Measurements from ENCODE around the gene TMEM165. TPM values are rescaled to one million over a fixed set of nuclear protein-coding genes. Genes with fewer than 3 reads are reported as not detected.
"Not testable (repeated sequence)": the region's sequence is repeated elsewhere in the genome, so short reads cannot be mapped to it uniquely, and the experiment has no call there.

TMEM165 gene
- total and polyA plus RNA-seq, 2 donors (not counting 1 experiment from before 2014, with no cell fraction given): 26.3 to 110 TPM

DNA sequence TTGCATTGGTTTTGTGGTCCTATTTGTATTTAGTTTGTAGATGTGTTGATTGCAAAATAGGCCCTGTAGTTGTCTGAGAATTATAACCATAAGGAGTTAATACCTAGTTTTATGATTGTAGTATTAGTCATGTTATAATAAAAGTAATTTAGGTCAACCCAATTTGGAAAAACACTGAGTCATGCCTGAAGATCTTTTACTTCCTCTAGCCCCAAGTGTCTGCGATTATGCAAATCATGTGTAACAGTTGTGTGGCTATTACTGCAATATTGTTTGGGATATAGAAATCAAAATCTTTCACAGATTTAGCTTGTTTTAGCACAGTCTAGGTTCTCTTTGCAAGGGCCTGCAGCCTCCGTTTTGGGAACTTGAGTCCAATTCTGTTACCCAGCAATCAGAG is 37.1 kb upstream of the TMEM165 start:
- Histone ChIP-seq H3K79me2 (ENCODE audit: control insufficient read depth, insufficient read depth, low read length) (no peaks in the 10 kb centered on the region), H3K9me3 (ENCODE audit: control extremely low read depth in 1 of 3, control insufficient read depth in 2 of 3, insufficient read depth in 1 of 3, low read length in 2 of 3) (no peaks in the 10 kb centered on the region), H2AFZ (ENCODE audit: insufficient read depth, low read depth, low read length, poor library complexity, severe bottlenecking) (no peak overlapping the region), H3K9ac (ENCODE audit: low read length) (no peak overlapping the region), H3K27me3 (replicated peaks in 1 of 4; ENCODE audit: control extremely low read depth in 1 of 4, control insufficient read depth in 3 of 4, insufficient read depth in 4 of 4, low read length in 3 of 4) (no peaks in the 10 kb centered on the region), H3K4me2 (replicated peaks; ENCODE audit: low read depth, low read length, poor library complexity, severe bottlenecking) (peak overlapping the region; percentile 32), H3K27ac (ENCODE audit: low read length in 2 of 2) (no peak overlapping the region), H4K20me1 (ENCODE audit: control insufficient read depth, insufficient read depth, low read length, poor library complexity, severe bottlenecking) (no peaks in the 10 kb centered on the region), H3K4me1 (ENCODE audit: control insufficient read depth in 2 of 2, insufficient read depth in 2 of 2, low read length in 2 of 2) (peaks cover 5 to 8% of the 10 kb centered on the region in 2 donors), H3K36me3 (replicated peaks in 1 of 2; ENCODE audit: control extremely low read depth in 1 of 2, control insufficient read depth in 1 of 2, extremely low read depth in 1 of 2, insufficient read depth in 2 of 2, low read length in 1 of 2) (no peaks in the 10 kb centered on the region), H3K4me3 (ENCODE audit: control extremely low read depth in 1 of 5, extremely low read depth in 1 of 5, insufficient read depth in 1 of 5, low read depth in 2 of 5, low read length in 4 of 5) (no peak overlapping the region)
- TF ChIP-seq, protein P1, sequence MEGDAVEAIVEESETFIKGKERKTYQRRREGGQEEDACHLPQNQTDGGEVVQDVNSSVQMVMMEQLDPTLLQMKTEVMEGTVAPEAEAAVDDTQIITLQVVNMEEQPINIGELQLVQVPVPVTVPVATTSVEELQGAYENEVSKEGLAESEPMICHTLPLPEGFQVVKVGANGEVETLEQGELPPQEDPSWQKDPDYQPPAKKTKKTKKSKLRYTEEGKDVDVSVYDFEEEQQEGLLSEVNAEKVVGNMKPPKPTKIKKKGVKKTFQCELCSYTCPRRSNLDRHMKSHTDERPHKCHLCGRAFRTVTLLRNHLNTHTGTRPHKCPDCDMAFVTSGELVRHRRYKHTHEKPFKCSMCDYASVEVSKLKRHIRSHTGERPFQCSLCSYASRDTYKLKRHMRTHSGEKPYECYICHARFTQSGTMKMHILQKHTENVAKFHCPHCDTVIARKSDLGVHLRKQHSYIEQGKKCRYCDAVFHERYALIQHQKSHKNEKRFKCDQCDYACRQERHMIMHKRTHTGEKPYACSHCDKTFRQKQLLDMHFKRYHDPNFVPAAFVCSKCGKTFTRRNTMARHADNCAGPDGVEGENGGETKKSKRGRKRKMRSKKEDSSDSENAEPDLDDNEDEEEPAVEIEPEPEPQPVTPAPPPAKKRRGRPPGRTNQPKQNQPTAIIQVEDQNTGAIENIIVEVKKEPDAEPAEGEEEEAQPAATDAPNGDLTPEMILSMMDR (IDR thresholded peaks at IDR 0.05): no peak
- no peak for TF ChIP-seq EZH2 (IDR thresholded peaks at IDR 0.05; ENCODE audit: borderline replicate concordance, insufficient read depth, low read depth, low read length, poor library complexity, severe bottlenecking)
- peaks cover 12% of the 10 kb centered on the region for H3K4me1 Mint-ChIP-seq
- CTCF ChIA-PET: no interaction called here
- no peaks in the 10 kb centered on the region for H3K9me3 Mint-ChIP-seq (ENCODE audit: insufficient read depth)
- WGBS (ENCODE audit: insufficient coverage): no CpG with 5 or more reads among the region's 2 CpGs
- no peak overlapping the region for H3K27ac Mint-ChIP-seq
- DNase-seq (no peak), ATAC-seq (ENCODE audit: low read depth) (peak; percentile 58)
- no peak overlapping the region for H3K4me3 Mint-ChIP-seq
- intact Hi-C loops (cut with micrococcal nuclease): no loop called here
- POLR2A ChIA-PET: no interaction called here
- H3K27me3 Mint-ChIP-seq: no peaks in the 10 kb centered on the region

DNA sequence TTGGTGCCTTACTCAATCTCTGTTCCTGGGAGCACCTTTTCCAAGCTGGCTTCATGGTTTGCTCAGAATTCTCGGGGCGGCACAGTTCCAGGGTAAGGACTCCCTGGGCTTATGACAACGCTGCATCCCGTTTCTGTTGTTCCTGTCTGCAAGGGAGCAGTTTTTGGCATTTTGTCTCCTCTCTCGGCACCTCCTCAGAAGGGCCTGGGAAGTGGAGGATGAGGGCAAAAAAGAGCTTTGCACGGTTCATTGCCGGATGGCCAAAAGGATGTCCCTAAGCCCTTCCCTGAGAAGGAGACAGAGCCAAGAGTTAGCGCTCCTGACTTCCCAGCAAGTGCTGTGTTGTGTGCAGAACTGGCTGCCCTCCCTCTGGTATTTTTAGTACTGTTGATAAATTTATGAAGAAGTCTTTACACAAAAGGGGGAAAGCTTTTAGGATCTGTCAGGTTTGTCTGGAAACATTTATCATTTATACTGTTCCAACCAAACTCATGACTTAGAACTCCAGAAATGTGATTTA is 36.3 kb upstream of the TMEM165 start:
- TF ChIP-seq, protein P1 (IDR thresholded peaks at IDR 0.05): no peak
- no peak for TF ChIP-seq EZH2 (IDR thresholded peaks at IDR 0.05; ENCODE audit: borderline replicate concordance, insufficient read depth, low read depth, low read length, poor library complexity, severe bottlenecking)
- H3K4me1 Mint-ChIP-seq: peaks cover 12% of the 10 kb centered on the region
- no peaks in the 10 kb centered on the region for H3K27me3 Mint-ChIP-seq
- no peaks in the 10 kb centered on the region for H3K9me3 Mint-ChIP-seq (ENCODE audit: insufficient read depth)
- H3K9me3 ChIP-seq (ENCODE audit: control extremely low read depth in 1 of 3, control insufficient read depth in 2 of 3, insufficient read depth in 1 of 3, low read length in 2 of 3): no peaks in the 10 kb centered on the region
- H3K9ac ChIP-seq (ENCODE audit: low read length): no peak overlapping the region
- H3K4me1 ChIP-seq (ENCODE audit: control insufficient read depth in 2 of 2, insufficient read depth in 2 of 2, low read length in 2 of 2): peaks cover 5 to 8% of the 10 kb centered on the region in 2 donors
- H2AFZ ChIP-seq (ENCODE audit: insufficient read depth, low read depth, low read length, poor library complexity, severe bottlenecking): no peak overlapping the region
- intact Hi-C loops (cut with micrococcal nuclease): no loop called here
- no peaks in the 10 kb centered on the region for H3K79me2 ChIP-seq (ENCODE audit: control insufficient read depth, insufficient read depth, low read length)
- H4K20me1 ChIP-seq (ENCODE audit: control insufficient read depth, insufficient read depth, low read length, poor library complexity, severe bottlenecking): no peaks in the 10 kb centered on the region
- ATAC-seq (ENCODE audit: low read depth) (no peak), DNase-seq (no peak)
- ChIA-PET POLR2A (no interaction called here), CTCF (interaction anchor here (1.6 kb wide), 1 partner anchor 12 kb away, joined by 3 read pairs; no protein-coding TSS in a partner anchor)
- H3K27ac Mint-ChIP-seq: no peak overlapping the region
- H3K4me3 ChIP-seq (ENCODE audit: control extremely low read depth in 1 of 5, extremely low read depth in 1 of 5, insufficient read depth in 1 of 5, low read depth in 2 of 5, low read length in 4 of 5): no peak overlapping the region
- WGBS (ENCODE audit: insufficient coverage): 98% methylated on average over 8 of the region's 8 CpGs
- no peaks in the 10 kb centered on the region for H3K36me3 ChIP-seq (replicated peaks in 1 of 2; ENCODE audit: control extremely low read depth in 1 of 2, control insufficient read depth in 1 of 2, extremely low read depth in 1 of 2, insufficient read depth in 2 of 2, low read length in 1 of 2)
- H3K27me3 ChIP-seq (replicated peaks in 1 of 4; ENCODE audit: control extremely low read depth in 1 of 4, control insufficient read depth in 3 of 4, insufficient read depth in 4 of 4, low read length in 3 of 4): no peaks in the 10 kb centered on the region
- H3K4me3 Mint-ChIP-seq: no peak overlapping the region
- H3K4me2 ChIP-seq (replicated peaks; ENCODE audit: low read depth, low read length, poor library complexity, severe bottlenecking): no peak overlapping the region
- H3K27ac ChIP-seq (ENCODE audit: low read length in 2 of 2): no peak overlapping the region

DNA sequence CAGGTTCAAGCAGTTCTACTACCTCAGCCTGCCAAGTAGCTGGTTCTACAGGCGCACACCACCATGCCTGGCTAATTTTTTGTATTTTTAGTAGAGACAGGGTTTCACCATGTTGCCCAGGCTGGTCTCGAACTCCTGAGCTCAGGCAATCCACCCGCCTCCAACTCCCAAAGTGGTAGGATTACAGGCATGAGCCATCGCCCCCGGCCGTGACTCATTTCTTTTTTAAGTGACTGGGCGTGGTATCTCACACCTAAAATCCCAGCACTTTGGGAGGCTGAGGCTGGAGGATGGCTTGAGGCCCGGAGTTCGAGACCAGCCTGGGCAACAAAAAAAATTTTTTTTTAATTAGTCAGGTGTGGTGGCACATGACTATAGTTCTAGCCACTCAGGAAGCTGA is 32.8 kb upstream of the TMEM165 start:
- H3K4me3 Mint-ChIP-seq; intact Hi-C loops (cut with micrococcal nuclease); H2AFZ ChIP-seq (ENCODE audit: insufficient read depth, low read depth, low read length, poor library complexity, severe bottlenecking): not testable (repeated sequence)

More for the DNA sequence above, 32.8 kb upstream of the TMEM165 start:
- H3K9ac ChIP-seq (ENCODE audit: low read length); H4K20me1 ChIP-seq (ENCODE audit: control insufficient read depth, insufficient read depth, low read length, poor library complexity, severe bottlenecking); H3K27me3 ChIP-seq (replicated peaks in 1 of 4; ENCODE audit: control extremely low read depth in 1 of 4, control insufficient read depth in 3 of 4, insufficient read depth in 4 of 4, low read length in 3 of 4); H3K4me1 ChIP-seq (ENCODE audit: control insufficient read depth in 2 of 2, insufficient read depth in 2 of 2, low read length in 2 of 2); DNase-seq; H3K36me3 ChIP-seq (replicated peaks in 1 of 2; ENCODE audit: control extremely low read depth in 1 of 2, control insufficient read depth in 1 of 2, extremely low read depth in 1 of 2, insufficient read depth in 2 of 2, low read length in 1 of 2); H3K27ac Mint-ChIP-seq; H3K4me2 ChIP-seq (replicated peaks; ENCODE audit: low read depth, low read length, poor library complexity, severe bottlenecking); H3K9me3 ChIP-seq (ENCODE audit: control extremely low read depth in 1 of 3, control insufficient read depth in 2 of 3, insufficient read depth in 1 of 3, low read length in 2 of 3); H3K27me3 Mint-ChIP-seq; ATAC-seq (ENCODE audit: low read depth); H3K9me3 Mint-ChIP-seq (ENCODE audit: insufficient read depth); H3K79me2 ChIP-seq (ENCODE audit: control insufficient read depth, insufficient read depth, low read length); H3K27ac ChIP-seq (ENCODE audit: low read length in 2 of 2); H3K4me3 ChIP-seq (ENCODE audit: control extremely low read depth in 1 of 5, extremely low read depth in 1 of 5, insufficient read depth in 1 of 5, low read depth in 2 of 5, low read length in 4 of 5); POLR2A ChIA-PET: not testable (repeated sequence)
- H3K4me1 Mint-ChIP-seq: peaks cover 12% of the 10 kb centered on the region
- CTCF ChIA-PET: interaction anchor here (0.7 kb wide), 1 partner anchor 166 kb away, joined by 4 read pairs; no protein-coding TSS in a partner anchor
- 93% methylated on average over 2 of the region's 9 CpGs for WGBS (ENCODE audit: insufficient coverage)

All from B cell (primary cell).